GM12873 (cell line): ENCODE results near the gene CWH43.

Experiments used
- CTCF ChIP-seq: IDR thresholded peaks from 2 replicates; pipeline ENCODE4 v1.5.1; 2012; ENCODE audit warnings: low read depth, mild to moderate bottlenecking, moderate library complexity, low read length, control low read depth; ENCODE audit not compliant: insufficient read depth; ENCODE audit errors: missing control alignments

CWH43 gene

GRCh38 chr4:48985976-48986653 is at the start of gene CWH43:
Gene CWH43, plus strand, starts transcription at chr4:48986275. Its CDS starts 155 bp downstream, at chr4:48986430.
- no peak for TF ChIP-seq CTCF

- TF ChIP-seq CTCF, result no peak
Measured at GRCh38 chr4:48937033-48937432, 49.0 kb upstream of the CWH43 start.

GRCh38 chr4:48938831-48939230 is 47.2 kb upstream of the CWH43 start:
- TF ChIP-seq CTCF, result no peak

- no peak for TF ChIP-seq CTCF
Measured at GRCh38 chr4:48939785-48940184, 46.3 kb upstream of the CWH43 start.

- peak; percentile 30 for TF ChIP-seq CTCF
Measured at GRCh38 chr4:48943387-48943786, 42.7 kb upstream of the CWH43 start.

GRCh38 chr4:48944252-48944651 is 41.8 kb upstream of the CWH43 start:
- TF ChIP-seq CTCF, result no peak

DNA sequence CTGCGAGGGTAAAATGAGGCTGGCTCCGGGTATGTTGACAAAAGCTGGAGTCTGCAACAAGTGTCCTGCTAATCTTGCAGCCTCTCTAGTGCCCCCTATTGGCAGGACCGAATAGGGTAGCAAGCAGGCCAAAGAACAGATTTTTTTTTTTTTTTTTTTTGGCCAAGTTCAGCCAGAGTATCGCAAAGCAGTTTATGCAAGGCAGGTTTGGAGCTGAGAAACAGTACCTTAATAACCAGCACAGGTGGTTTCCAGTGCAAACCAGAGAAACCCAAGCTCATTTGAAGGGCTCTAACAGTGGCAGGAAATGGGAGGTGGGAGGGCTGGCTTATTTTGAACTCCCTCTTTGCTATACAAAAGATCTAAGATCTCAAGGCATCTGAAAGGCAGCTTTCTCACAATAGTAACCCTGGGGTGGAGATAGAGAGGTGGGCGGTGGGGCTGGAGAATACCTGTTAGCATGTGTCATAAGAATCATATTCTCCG is 41.3 kb upstream of the CWH43 start:
- peak; percentile 75 for TF ChIP-seq CTCF

DNA sequence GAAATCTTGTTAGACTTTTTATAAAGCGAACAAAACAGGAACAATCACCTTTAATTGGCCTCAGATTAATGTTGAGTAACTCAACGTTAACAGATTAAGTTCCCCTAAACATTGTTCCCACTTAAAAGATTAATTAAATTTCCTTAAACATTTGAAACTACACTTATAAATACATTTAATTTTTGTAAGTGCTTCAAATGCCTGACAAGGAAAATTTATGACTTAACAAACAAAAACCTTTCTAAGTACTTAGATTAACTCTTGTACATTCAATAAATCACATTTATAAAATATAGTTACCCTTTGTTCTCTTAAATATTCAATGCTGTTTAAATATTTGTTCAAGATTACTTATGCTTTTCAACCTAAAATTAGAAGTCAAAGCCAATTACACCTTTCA is 40.1 kb upstream of the CWH43 start:
- TF ChIP-seq CTCF, result no peak
